Measurements from ENCODE around the gene RBFOX1. TPM values are rescaled to one million over a fixed set of nuclear protein-coding genes. Genes with fewer than 3 reads are reported as not detected.

The RBFOX1 gene
- total and polyA plus RNA-seq, 2 donors (not counting 1 experiment from before 2014, with no cell fraction given) = not detected

GRCh38 chr16:7550096-7550495 is 217.5 kb downstream of the RBFOX1 start:
- no peaks in the 10 kb centered on the region for H4K20me1 ChIP-seq (ENCODE audit: control insufficient read depth, insufficient read depth, low read length, poor library complexity, severe bottlenecking)
- peaks cover 0 to 8% (median 0%) of the 10 kb centered on the region in 3 donors for H3K9me3 ChIP-seq (ENCODE audit: control extremely low read depth in 1 of 3, control insufficient read depth in 2 of 3, insufficient read depth in 1 of 3, low read length in 2 of 3)
- H2AFZ ChIP-seq (ENCODE audit: insufficient read depth, low read depth, low read length, poor library complexity, severe bottlenecking) = no peak overlapping the region
- DNase-seq (no peak), ATAC-seq (ENCODE audit: low read depth) (no peak)
- no peak for TF ChIP-seq CTCF (IDR thresholded peaks at IDR 0.05)
- no peak for TF ChIP-seq EZH2 (IDR thresholded peaks at IDR 0.05; ENCODE audit: borderline replicate concordance, insufficient read depth, low read depth, low read length, poor library complexity, severe bottlenecking)
- H3K4me1 Mint-ChIP-seq = no peaks in the 10 kb centered on the region
- H3K9ac ChIP-seq (ENCODE audit: low read length) = no peak overlapping the region
- H3K4me3 Mint-ChIP-seq = no peak overlapping the region
- H3K9me3 Mint-ChIP-seq (ENCODE audit: insufficient read depth) = peaks cover 6% of the 10 kb centered on the region
- no peaks in the 10 kb centered on the region for H3K4me1 ChIP-seq (ENCODE audit: control insufficient read depth in 2 of 2, insufficient read depth in 2 of 2, low read length in 2 of 2)
- no peaks in the 10 kb centered on the region for H3K27me3 Mint-ChIP-seq
- intact Hi-C loops (cut with micrococcal nuclease) = no loop called here
- no peaks in the 10 kb centered on the region for H3K27me3 ChIP-seq (replicated peaks in 1 of 4; ENCODE audit: control extremely low read depth in 1 of 4, control insufficient read depth in 3 of 4, insufficient read depth in 4 of 4, low read length in 3 of 4)
- ChIA-PET CTCF (no interaction called here), POLR2A (no interaction called here)
- no peak overlapping the region for H3K27ac ChIP-seq (ENCODE audit: low read length in 2 of 2)
- no peaks in the 10 kb centered on the region for H3K79me2 ChIP-seq (ENCODE audit: control insufficient read depth, insufficient read depth, low read length)
- H3K27ac Mint-ChIP-seq = no peak overlapping the region
- no peak overlapping the region for H3K4me3 ChIP-seq (ENCODE audit: control extremely low read depth in 1 of 5, extremely low read depth in 1 of 5, insufficient read depth in 1 of 5, low read depth in 2 of 5, low read length in 4 of 5)
- no peaks in the 10 kb centered on the region for H3K36me3 ChIP-seq (replicated peaks in 1 of 2; ENCODE audit: control extremely low read depth in 1 of 2, control insufficient read depth in 1 of 2, extremely low read depth in 1 of 2, insufficient read depth in 2 of 2, low read length in 1 of 2)
- 65% methylated on average over 4 of the region's 7 CpGs for WGBS (ENCODE audit: insufficient coverage)
- no peak overlapping the region for H3K4me2 ChIP-seq (replicated peaks; ENCODE audit: low read depth, low read length, poor library complexity, severe bottlenecking)

GRCh38 chr16:7555459-7555858 is 222.8 kb downstream of the RBFOX1 start:
- H3K27me3 Mint-ChIP-seq = no peaks in the 10 kb centered on the region
- ATAC-seq (ENCODE audit: low read depth) = no peak
- no peak overlapping the region for H3K4me3 ChIP-seq (ENCODE audit: control extremely low read depth in 1 of 5, extremely low read depth in 1 of 5, insufficient read depth in 1 of 5, low read depth in 2 of 5, low read length in 4 of 5)
- H3K79me2 ChIP-seq (ENCODE audit: control insufficient read depth, insufficient read depth, low read length) = no peaks in the 10 kb centered on the region
- intact Hi-C loops (cut with micrococcal nuclease) = no loop called here
- no peaks in the 10 kb centered on the region for H3K4me1 Mint-ChIP-seq
- H3K27me3 ChIP-seq (replicated peaks in 1 of 4; ENCODE audit: control extremely low read depth in 1 of 4, control insufficient read depth in 3 of 4, insufficient read depth in 4 of 4, low read length in 3 of 4) = no peaks in the 10 kb centered on the region
- no peak for TF ChIP-seq EZH2 (IDR thresholded peaks at IDR 0.05; ENCODE audit: borderline replicate concordance, insufficient read depth, low read depth, low read length, poor library complexity, severe bottlenecking)
- no peaks in the 10 kb centered on the region for H4K20me1 ChIP-seq (ENCODE audit: control insufficient read depth, insufficient read depth, low read length, poor library complexity, severe bottlenecking)
- H3K36me3 ChIP-seq (replicated peaks in 1 of 2; ENCODE audit: control extremely low read depth in 1 of 2, control insufficient read depth in 1 of 2, extremely low read depth in 1 of 2, insufficient read depth in 2 of 2, low read length in 1 of 2) = no peaks in the 10 kb centered on the region
- no peak overlapping the region for H2AFZ ChIP-seq (ENCODE audit: insufficient read depth, low read depth, low read length, poor library complexity, severe bottlenecking)
- POLR2A ChIA-PET = no interaction called here
- H3K9me3 Mint-ChIP-seq (ENCODE audit: insufficient read depth) = peaks cover 4% of the 10 kb centered on the region
- no peak overlapping the region for H3K9ac ChIP-seq (ENCODE audit: low read length)
- H3K4me3 Mint-ChIP-seq = no peak overlapping the region
- WGBS (ENCODE audit: insufficient coverage) = 96% methylated on average over 6 of the region's 7 CpGs
- CTCF ChIA-PET = no interaction called here
- H3K27ac ChIP-seq (ENCODE audit: low read length in 2 of 2) = no peak overlapping the region
- H3K4me1 ChIP-seq (ENCODE audit: control insufficient read depth in 2 of 2, insufficient read depth in 2 of 2, low read length in 2 of 2) = no peaks in the 10 kb centered on the region
- no peaks in the 10 kb centered on the region for H3K9me3 ChIP-seq (ENCODE audit: control extremely low read depth in 1 of 3, control insufficient read depth in 2 of 3, insufficient read depth in 1 of 3, low read length in 2 of 3)
- no peak overlapping the region for H3K27ac Mint-ChIP-seq
- no peak overlapping the region for H3K4me2 ChIP-seq (replicated peaks; ENCODE audit: low read depth, low read length, poor library complexity, severe bottlenecking)
- no peak for DNase-seq
